H9 (cell line): ENCODE results near the gene TPP1. TPM values are rescaled to one million over a fixed set of nuclear protein-coding genes. Genes with fewer than 3 reads are reported as not detected.

Experiments
- DNase-seq: peaks from one replicate; pipeline ENCODE4 v3.0.0-alpha.2; 2017
- H2AFZ ChIP-seq: one replicate; pipeline ENCODE4 v1.6.1; 2013; ENCODE audit warnings: mild to moderate bottlenecking, low read length, control low read depth, moderate library complexity
- H2AK5ac ChIP-seq: 2 replicates; pipeline ENCODE4 v1.6.1; 2013; ENCODE audit warnings: low read length, control low read depth, mixed read lengths; ENCODE audit not compliant: insufficient read length
- H2BK120ac ChIP-seq: one replicate; pipeline ENCODE4 v1.6.1; 2013; ENCODE audit warnings: low read depth, mild to moderate bottlenecking, low read length, control low read depth, inconsistent platforms; ENCODE audit not compliant: poor library complexity, severe bottlenecking
- H2BK12ac ChIP-seq: 2 replicates; pipeline ENCODE4 v1.6.1; 2013; ENCODE audit warnings: low read length, control low read depth, mixed read lengths, low read depth; ENCODE audit not compliant: insufficient read length
- H2BK15ac ChIP-seq: 2 replicates; pipeline ENCODE4 v1.6.1; 2013; ENCODE audit warnings: low read depth, low read length, control low read depth
- H2BK20ac ChIP-seq: one replicate; pipeline ENCODE4 v1.6.1; 2013; ENCODE audit warnings: low read depth, mild to moderate bottlenecking, low read length, control low read depth, inconsistent platforms; ENCODE audit not compliant: poor library complexity, severe bottlenecking
- H2BK5ac ChIP-seq: 2 replicates; pipeline ENCODE4 v1.6.1; 2013; ENCODE audit warnings: low read length, control low read depth, mixed read lengths; ENCODE audit not compliant: insufficient read length
- H3K14ac ChIP-seq: 2 replicates; pipeline ENCODE4 v1.6.1; 2013; ENCODE audit warnings: low read length, control low read depth; ENCODE audit not compliant: insufficient read depth
- H3K18ac ChIP-seq: 2 replicates; pipeline ENCODE4 v1.6.1; 2013; ENCODE audit warnings: low read depth, mild to moderate bottlenecking, mixed read lengths, low read length, control low read depth; ENCODE audit not compliant: insufficient read length
- H3K23ac ChIP-seq: 2 replicates; pipeline ENCODE4 v1.6.1; 2013; ENCODE audit warnings: low read length, control low read depth, mixed read lengths, low read depth; ENCODE audit not compliant: insufficient read length
- H3K23me2 ChIP-seq: 2 replicates; pipeline ENCODE4 v1.6.1; 2013; ENCODE audit warnings: low read depth, mild to moderate bottlenecking, mixed read lengths, low read length, control low read depth; ENCODE audit not compliant: insufficient read length, poor library complexity, severe bottlenecking
- H3K27ac ChIP-seq: 2 replicates; pipeline ENCODE4 v1.5.1; 2013; ENCODE audit warnings: low read length, control low read depth, mixed read lengths, low read depth; ENCODE audit not compliant: insufficient read length
- H3K27me3 ChIP-seq: 2 replicates; pipeline ENCODE4 v1.6.1; 2013; ENCODE audit warnings: low read length, control low read depth, inconsistent platforms; ENCODE audit not compliant: insufficient read depth
- H3K4ac ChIP-seq: 2 replicates; pipeline ENCODE4 v1.6.1; 2013; ENCODE audit warnings: low read depth, mild to moderate bottlenecking, control low read depth, inconsistent platforms, low read length, moderate library complexity
- H3K4me1 ChIP-seq: 2 replicates; pipeline ENCODE4 v1.6.1; 2013; ENCODE audit warnings: low read length, control low read depth, inconsistent platforms; ENCODE audit not compliant: insufficient read depth
- H3K4me2 ChIP-seq: 2 replicates; pipeline ENCODE4 v1.6.1; 2013; ENCODE audit warnings: low read length, control low read depth, mixed read lengths; ENCODE audit not compliant: insufficient read length, insufficient read depth
- H3K56ac ChIP-seq: 2 replicates; pipeline ENCODE4 v1.6.1; 2013; ENCODE audit warnings: low read depth, mild to moderate bottlenecking, mixed read lengths, low read length, control low read depth; ENCODE audit not compliant: insufficient read length
- H3K79me1 ChIP-seq: 2 replicates; pipeline ENCODE4 v1.6.1; 2013; ENCODE audit warnings: low read depth, mild to moderate bottlenecking, moderate library complexity, low read length, control low read depth, inconsistent platforms; ENCODE audit not compliant: insufficient read depth, poor library complexity, severe bottlenecking
- H3K79me2 ChIP-seq: 2 replicates; pipeline ENCODE4 v1.6.1; 2013; ENCODE audit warnings: low read length, control low read depth, inconsistent platforms; ENCODE audit not compliant: insufficient read depth
- H3K9ac ChIP-seq: 2 replicates; pipeline ENCODE4 v1.6.1; 2013; ENCODE audit warnings: low read length, control low read depth, mixed read lengths; ENCODE audit not compliant: insufficient read length; ENCODE audit errors: extremely low read depth
- H3K9me3 ChIP-seq: one replicate; pipeline ENCODE4 v1.6.1; 2013; ENCODE audit warnings: low read depth, low read length, inconsistent platforms; ENCODE audit not compliant: control insufficient read depth
- H3T11ph ChIP-seq: one replicate; pipeline ENCODE4 v1.6.1; 2013; ENCODE audit warnings: mild to moderate bottlenecking, low read length, control low read depth, inconsistent platforms
- H4K20me1 ChIP-seq: one replicate; pipeline ENCODE4 v1.6.1; 2013; ENCODE audit not compliant: control insufficient read depth, insufficient read length, insufficient read depth
- H4K5ac ChIP-seq: 2 replicates; pipeline ENCODE4 v1.6.1; 2013; ENCODE audit warnings: low read depth, mild to moderate bottlenecking, mixed read lengths, low read length, control low read depth; ENCODE audit not compliant: insufficient read length
- H4K8ac ChIP-seq: replicated peaks from 2 replicates; pipeline ENCODE4 v1.6.1; 2013; ENCODE audit warnings: low read length, control low read depth, mixed read lengths, low read depth; ENCODE audit not compliant: insufficient read length
- H4K91ac ChIP-seq: 2 replicates; pipeline ENCODE4 v1.6.1; 2013; ENCODE audit warnings: low read depth, mild to moderate bottlenecking, moderate library complexity, mixed read lengths, low read length, control low read depth; ENCODE audit not compliant: insufficient read length
- H3K27ac Mint-ChIP-seq, 3 experiments: 2 replicates in 2 of 3; 3 replicates in 1 of 3; pipeline ENCODE4 v1.8.0; 2020 to 2021; ENCODE audit warnings: mixed read lengths in 3 of 3, mild to moderate bottlenecking in 1 of 3, moderate library complexity in 1 of 3
- H3K27me3 Mint-ChIP-seq: 2 replicates; pipeline ENCODE4 v1.8.0; 2021; ENCODE audit warnings: low read depth, mild to moderate bottlenecking, moderate library complexity, mixed read lengths
- H3K36me3 Mint-ChIP-seq, 3 experiments: 2 replicates in 2 of 3; 3 replicates in 1 of 3; pipeline ENCODE4 v1.8.0; 2020 to 2021; ENCODE audit warnings: low read depth in 3 of 3, mixed read lengths in 3 of 3; ENCODE audit not compliant: insufficient read depth in 1 of 3
- H3K4me1 Mint-ChIP-seq, 2 experiments: 2 replicates each; pipeline ENCODE4 v1.8.0; 2020; ENCODE audit warnings: mixed read lengths in 2 of 2
- H3K4me3 Mint-ChIP-seq, 2 experiments: 2 replicates in 1 of 2; 3 replicates in 1 of 2; pipeline ENCODE4 v1.8.0; 2020 to 2021; ENCODE audit warnings: mild to moderate bottlenecking in 2 of 2, mixed read lengths in 2 of 2, moderate library complexity in 1 of 2
- H3K9me3 Mint-ChIP-seq, 2 experiments: 2 replicates in 1 of 2; 3 replicates in 1 of 2; pipeline ENCODE4 v1.8.0; 2020; ENCODE audit warnings: mild to moderate bottlenecking in 2 of 2, mixed read lengths in 2 of 2, moderate library complexity in 1 of 2
- CTCF ChIP-seq: fragments of 200-600 bp; sonication (generic); conservative IDR thresholded peaks from 3 replicates; pipeline ENCODE4 v1.8.0; 2021; ENCODE audit warnings: antibody characterized with exemption, mild to moderate bottlenecking
- total RNA-seq: library from RNA; stranded (reverse); gene quantifications from 2 replicates; pipeline ENCODE4 v1.2.1, GENCODE V29; 2021

The TPP1 gene
- total RNA-seq, 1 experiment from 2014 or later: 37.2 TPM

GRCh38 chr11:6658647-6659046, 39.4 kb upstream of the TPP1 start:
- H3K4ac ChIP-seq: no peak overlapping the region

More at GRCh38 chr11:6658647-6659046, 39.4 kb upstream of the TPP1 start:
- Histone ChIP-seq H3K23ac (no peak overlapping the region), H2BK20ac (no peak overlapping the region), H3K9me3 (no peaks in the 10 kb centered on the region), H2AK5ac (no peak overlapping the region), H4K8ac (no peak overlapping the region), H3K27me3 (peaks cover 22% of the 10 kb centered on the region; the same call in 1 of the 2 replicates), H3K9ac (no peak overlapping the region), H3T11ph (no peak overlapping the region), H3K56ac (no peak overlapping the region), H2BK12ac (no peak overlapping the region), H2AFZ (no peak overlapping the region), H4K91ac (no peak overlapping the region), H3K27ac (no peak overlapping the region), H3K79me2 (no peaks in the 10 kb centered on the region), H4K20me1 (no peaks in the 10 kb centered on the region), H3K79me1 (no peaks in the 10 kb centered on the region), H2BK120ac (no peak overlapping the region), H2BK5ac (no peak overlapping the region), H3K18ac (no peak overlapping the region), H4K5ac (no peak overlapping the region), H3K4me1 (peaks cover 1% of the 10 kb centered on the region; the same call in 1 of the 2 replicates), H3K23me2 (peaks cover 7% of the 10 kb centered on the region), H3K4me2 (no peak overlapping the region), H2BK15ac (no peak overlapping the region), H3K14ac (no peak overlapping the region)
- peaks cover 21% of the 10 kb centered on the region for H3K27me3 Mint-ChIP-seq
- H3K27ac Mint-ChIP-seq: no peak overlapping the region
- DNase-seq: no peak
- no peaks in the 10 kb centered on the region for H3K36me3 Mint-ChIP-seq
- H3K4me1 Mint-ChIP-seq: peaks cover 10 to 11% of the 10 kb centered on the region in 2 experiments
- TF ChIP-seq CTCF: no peak
- H3K9me3 Mint-ChIP-seq: no peaks in the 10 kb centered on the region
- H3K4me3 Mint-ChIP-seq: no peak overlapping the region
